Endodermal cell (in vitro differentiated cells): Measurements from ENCODE around the gene KRT32. TPM values are rescaled to one million over a fixed set of nuclear protein-coding genes. Genes with fewer than 3 reads are reported as not detected.
"Not testable (repeated sequence)": the region's sequence is repeated elsewhere in the genome, so short reads cannot be mapped to it uniquely, and the experiment has no call there.

Experiments
- DNase-seq: peaks from one replicate; pipeline ENCODE4 v3.0.0-alpha.2; 2017
- H3K27ac ChIP-seq: 2 replicates; pipeline ENCODE4 v1.5.1; 2013; ENCODE audit warnings: mild to moderate bottlenecking, low read depth, low read length, moderate library complexity
- H3K27me3 ChIP-seq: 2 replicates; pipeline ENCODE4 v1.6.1; 2013; ENCODE audit warnings: mild to moderate bottlenecking, low read length, moderate library complexity; ENCODE audit not compliant: insufficient read depth, control insufficient read depth, poor library complexity, severe bottlenecking
- H3K36me3 ChIP-seq: 2 replicates; pipeline ENCODE4 v1.7.0; 2013; ENCODE audit warnings: mild to moderate bottlenecking, low read length, moderate library complexity; ENCODE audit not compliant: control insufficient read depth, insufficient read depth
- H3K4me1 ChIP-seq: one replicate; pipeline ENCODE4 v1.7.0; 2013; ENCODE audit warnings: low read length; ENCODE audit not compliant: control insufficient read depth, insufficient read depth
- H3K4me3 ChIP-seq: 2 replicates; pipeline ENCODE4 v1.5.1; 2013; ENCODE audit warnings: mild to moderate bottlenecking, low read length, moderate library complexity
- H3K9ac ChIP-seq: 2 replicates; pipeline ENCODE4 v1.6.1; 2013; ENCODE audit warnings: mild to moderate bottlenecking, low read length, moderate library complexity; ENCODE audit not compliant: poor library complexity, severe bottlenecking; ENCODE audit errors: extremely low read depth
- H3K9me3 ChIP-seq: 2 replicates; pipeline ENCODE4 v1.6.1; 2013; ENCODE audit warnings: mild to moderate bottlenecking, low read length, moderate library complexity; ENCODE audit not compliant: control insufficient read depth
- H3K27ac Mint-ChIP-seq: 2 replicates; pipeline ENCODE4 v1.8.0; 2020; ENCODE audit warnings: mixed read lengths
- H3K27me3 Mint-ChIP-seq: 2 replicates; pipeline ENCODE4 v1.8.0; 2021; ENCODE audit warnings: mild to moderate bottlenecking, mixed read lengths; ENCODE audit not compliant: insufficient read depth
- H3K36me3 Mint-ChIP-seq: 2 replicates; pipeline ENCODE4 v1.8.0; 2020; ENCODE audit warnings: low read depth, mixed read lengths
- H3K4me1 Mint-ChIP-seq: 2 replicates; pipeline ENCODE4 v1.8.0; 2020; ENCODE audit warnings: mixed read lengths
- H3K4me3 Mint-ChIP-seq: 2 replicates; pipeline ENCODE4 v1.8.0; 2020; ENCODE audit warnings: mild to moderate bottlenecking, moderate library complexity, mixed read lengths
- H3K9me3 Mint-ChIP-seq: 2 replicates; pipeline ENCODE4 v1.8.0; 2020; ENCODE audit warnings: mild to moderate bottlenecking, mixed read lengths
- WGBS, 2 experiments: methylation state at CpG; one replicate each; pipeline versions ENCODE4 v1.1.5 to v1.1.7; 2013; ENCODE audit warnings: missing lambda C conversion rate in 2 of 2, mixed read lengths in 1 of 2; ENCODE audit not compliant: insufficient coverage in 1 of 2, insufficient read length in 1 of 2; 5-methylcytosine and 5-hydroxymethylcytosine counted together
- total RNA-seq, 2 donors: library from RNA; stranded (reverse); fragmentation: NEBNext Ultra II Directional in 1 of 2; extraction: Animal tissue kit (Norgen Biotek cat#: 25700) in 1 of 2; gene quantifications; 2 replicates in 1 of 2; 3 replicates in 1 of 2; pipeline ENCODE4 v1.2.1, GENCODE V29; 2021
- TF ChIP-seq, protein P1 (sequence below): fragments of 200-600 bp; sonication (generic); conservative IDR thresholded peaks from 2 replicates; pipeline ENCODE4 v1.5.0; 2021; ENCODE audit warnings: antibody characterized with exemption, mild to moderate bottlenecking

The KRT32 gene
- total RNA-seq, 2 donors from 2014 or later: not detected

- H3K36me3 ChIP-seq: no peaks in the 10 kb centered on the region
- H3K4me3 ChIP-seq: no peak overlapping the region
- no peaks in the 10 kb centered on the region for H3K4me1 ChIP-seq
- H3K27me3 ChIP-seq: no peaks in the 10 kb centered on the region
- no peak for DNase-seq
- TF ChIP-seq, protein P1, sequence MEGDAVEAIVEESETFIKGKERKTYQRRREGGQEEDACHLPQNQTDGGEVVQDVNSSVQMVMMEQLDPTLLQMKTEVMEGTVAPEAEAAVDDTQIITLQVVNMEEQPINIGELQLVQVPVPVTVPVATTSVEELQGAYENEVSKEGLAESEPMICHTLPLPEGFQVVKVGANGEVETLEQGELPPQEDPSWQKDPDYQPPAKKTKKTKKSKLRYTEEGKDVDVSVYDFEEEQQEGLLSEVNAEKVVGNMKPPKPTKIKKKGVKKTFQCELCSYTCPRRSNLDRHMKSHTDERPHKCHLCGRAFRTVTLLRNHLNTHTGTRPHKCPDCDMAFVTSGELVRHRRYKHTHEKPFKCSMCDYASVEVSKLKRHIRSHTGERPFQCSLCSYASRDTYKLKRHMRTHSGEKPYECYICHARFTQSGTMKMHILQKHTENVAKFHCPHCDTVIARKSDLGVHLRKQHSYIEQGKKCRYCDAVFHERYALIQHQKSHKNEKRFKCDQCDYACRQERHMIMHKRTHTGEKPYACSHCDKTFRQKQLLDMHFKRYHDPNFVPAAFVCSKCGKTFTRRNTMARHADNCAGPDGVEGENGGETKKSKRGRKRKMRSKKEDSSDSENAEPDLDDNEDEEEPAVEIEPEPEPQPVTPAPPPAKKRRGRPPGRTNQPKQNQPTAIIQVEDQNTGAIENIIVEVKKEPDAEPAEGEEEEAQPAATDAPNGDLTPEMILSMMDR: no peak
- H3K36me3 Mint-ChIP-seq: no peaks in the 10 kb centered on the region
- no peaks in the 10 kb centered on the region for H3K9me3 ChIP-seq
- peaks cover 2% of the 10 kb centered on the region for H3K27me3 Mint-ChIP-seq
- no peak overlapping the region for H3K9ac ChIP-seq
- no peaks in the 10 kb centered on the region for H3K9me3 Mint-ChIP-seq
- no peaks in the 10 kb centered on the region for H3K4me1 Mint-ChIP-seq
- no peak overlapping the region for H3K27ac Mint-ChIP-seq
- H3K4me3 Mint-ChIP-seq: no peak overlapping the region
- H3K27ac ChIP-seq: no peak overlapping the region
- 92% methylated on average over 5 of the region's 5 CpGs; no CpG with 5 or more reads in 1 of the 2 experiments for WGBS, 2 experiments
These were observed 32.8 kb downstream of the KRT32 start for GRCh38 chr17:41434415-41434814.

DNA sequence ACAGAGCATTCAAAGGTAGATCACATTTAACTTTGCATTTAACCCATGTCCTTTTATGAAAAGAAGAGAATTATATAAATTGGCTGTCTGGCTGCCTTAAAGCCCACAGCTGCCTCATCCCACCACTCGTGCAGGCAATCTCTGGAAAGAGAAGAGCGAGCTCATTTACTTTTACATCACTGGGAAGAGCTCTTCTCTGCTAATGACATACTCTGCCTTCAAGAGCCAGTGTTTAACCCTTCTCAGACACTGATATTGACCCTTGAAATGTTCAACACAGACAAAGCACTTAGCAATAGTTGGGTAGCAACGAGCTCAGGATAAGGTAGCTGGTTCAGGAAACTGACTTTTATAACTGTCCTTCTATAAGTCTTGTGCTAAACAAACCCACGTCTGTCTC lies 33.2 kb downstream of the KRT32 start:
- no peak overlapping the region for H3K9ac ChIP-seq
- WGBS, 2 experiments: 76 to 86% methylated on average over 4 of the region's 4 CpGs
- H3K4me3 ChIP-seq: no peak overlapping the region
- Mint-ChIP-seq H3K27ac (no peak overlapping the region), H3K27me3 (no peaks in the 10 kb centered on the region), H3K9me3 (no peaks in the 10 kb centered on the region), H3K36me3 (no peaks in the 10 kb centered on the region), H3K4me3 (no peak overlapping the region), H3K4me1 (no peaks in the 10 kb centered on the region)
- H3K27me3 ChIP-seq: no peaks in the 10 kb centered on the region
- no peaks in the 10 kb centered on the region for H3K36me3 ChIP-seq
- TF ChIP-seq, protein P1: no peak
- no peak overlapping the region for H3K27ac ChIP-seq
- H3K4me1 ChIP-seq: no peaks in the 10 kb centered on the region
- no peak for DNase-seq
- H3K9me3 ChIP-seq: no peaks in the 10 kb centered on the region

DNA sequence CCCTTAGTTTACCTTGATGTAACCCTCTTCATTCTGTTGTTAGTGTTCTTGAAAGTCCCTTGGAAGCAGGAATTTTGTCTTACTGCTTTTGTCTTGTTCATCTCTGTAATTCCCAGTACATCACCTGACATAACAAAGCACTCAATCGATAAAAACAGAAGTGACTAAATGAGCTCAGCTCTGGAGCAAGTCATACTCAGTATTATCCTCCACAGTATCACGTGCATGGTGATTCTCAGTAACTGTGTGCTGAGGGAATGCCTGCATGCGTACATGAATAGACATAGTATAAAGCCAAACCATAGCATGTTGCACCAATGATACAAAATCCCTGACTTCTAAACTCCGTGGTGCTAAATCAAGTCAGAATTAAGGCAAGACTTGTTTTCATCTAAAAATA lies 33.6 kb downstream of the KRT32 start:
- WGBS, 2 experiments: 73 to 86% methylated on average over 2 to 4 of the region's 4 CpGs
- no peaks in the 10 kb centered on the region for H3K9me3 Mint-ChIP-seq
- no peak overlapping the region for H3K4me3 Mint-ChIP-seq
- no peak overlapping the region for H3K4me3 ChIP-seq
- H3K27ac Mint-ChIP-seq: no peak overlapping the region
- no peaks in the 10 kb centered on the region for H3K4me1 ChIP-seq
- no peaks in the 10 kb centered on the region for H3K4me1 Mint-ChIP-seq
- H3K36me3 Mint-ChIP-seq: no peaks in the 10 kb centered on the region
- no peak for DNase-seq
- TF ChIP-seq, protein P1: no peak
- no peaks in the 10 kb centered on the region for H3K36me3 ChIP-seq
- no peaks in the 10 kb centered on the region for H3K27me3 ChIP-seq
- no peak overlapping the region for H3K9ac ChIP-seq
- H3K9me3 ChIP-seq: no peaks in the 10 kb centered on the region
- no peak overlapping the region for H3K27ac ChIP-seq
- no peaks in the 10 kb centered on the region for H3K27me3 Mint-ChIP-seq

DNA sequence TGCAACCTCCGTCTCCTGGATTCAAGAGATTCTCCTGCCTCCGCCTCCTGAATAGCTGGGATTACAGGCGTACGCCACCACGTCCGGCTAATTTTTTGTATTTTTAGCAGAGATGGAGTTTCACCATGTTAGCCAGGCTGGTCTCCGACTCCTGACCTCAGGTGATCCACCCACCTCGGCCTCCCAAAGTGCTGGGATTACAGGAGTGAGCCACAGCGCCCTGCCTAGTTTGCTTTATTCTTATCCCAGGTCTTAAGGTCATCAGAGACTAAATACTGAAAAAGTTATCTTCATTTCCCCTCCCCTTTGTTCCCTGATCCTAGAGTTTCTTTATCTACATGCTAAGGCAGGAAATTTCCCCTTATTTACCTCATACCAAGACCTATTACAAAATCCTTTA lies 36.8 kb downstream of the KRT32 start:
- H3K27ac ChIP-seq, H3K27ac Mint-ChIP-seq, H3K9me3 Mint-ChIP-seq, H3K27me3 Mint-ChIP-seq, H3K4me3 Mint-ChIP-seq, H3K9ac ChIP-seq, H3K4me3 ChIP-seq, H3K4me1 Mint-ChIP-seq, DNase-seq, H3K36me3 ChIP-seq, H3K27me3 ChIP-seq, H3K36me3 Mint-ChIP-seq, H3K9me3 ChIP-seq, H3K4me1 ChIP-seq: not testable (repeated sequence)
- 83 to 86% methylated on average over 9 of the region's 9 CpGs for WGBS, 2 experiments
